CD4-positive, alpha-beta T cell treated with Interleukin-10 for 1 hour (primary cell): ENCODE data around the gene RAB39B.

ENCODE experiments used
- DNase-seq: peaks from one replicate; pipeline ENCODE4 v3.0.0-alpha.2; 2020

RAB39B gene

GRCh38 chrX:155215443-155216178 lies 48.7 kb downstream of the RAB39B start:
- DNase-seq, result no peak

- DNase-seq, result no peak
Measured at GRCh38 chrX:155213731-155214130, 50.6 kb downstream of the RAB39B start.

GRCh38 chrX:155211208-155211607 lies 53.1 kb downstream of the RAB39B start:
- no peak for DNase-seq
